Hepatocyte (in vitro differentiated cells): ENCODE measurements around the gene PAQR9.

Experiments used
- EZH2 ChIP-seq: fragments of 200-600 bp; sonication (generic); IDR thresholded peaks from 2 replicates; pipeline ENCODE4 v1.6.1; 2016; ENCODE audit warnings: antibody characterized with exemption, mild to moderate bottlenecking, borderline replicate concordance
- TF ChIP-seq, protein P1 (sequence below): fragments of 200-600 bp; sonication (generic); IDR thresholded peaks from 2 replicates; pipeline ENCODE4 v1.5.1; 2016; ENCODE audit warnings: antibody characterized with exemption, mild to moderate bottlenecking; ENCODE audit not compliant: poor library complexity

GRCh38 chr3:142931222-142931621, 32.3 kb downstream of the PAQR9 start:
- TF ChIP-seq, protein P1, sequence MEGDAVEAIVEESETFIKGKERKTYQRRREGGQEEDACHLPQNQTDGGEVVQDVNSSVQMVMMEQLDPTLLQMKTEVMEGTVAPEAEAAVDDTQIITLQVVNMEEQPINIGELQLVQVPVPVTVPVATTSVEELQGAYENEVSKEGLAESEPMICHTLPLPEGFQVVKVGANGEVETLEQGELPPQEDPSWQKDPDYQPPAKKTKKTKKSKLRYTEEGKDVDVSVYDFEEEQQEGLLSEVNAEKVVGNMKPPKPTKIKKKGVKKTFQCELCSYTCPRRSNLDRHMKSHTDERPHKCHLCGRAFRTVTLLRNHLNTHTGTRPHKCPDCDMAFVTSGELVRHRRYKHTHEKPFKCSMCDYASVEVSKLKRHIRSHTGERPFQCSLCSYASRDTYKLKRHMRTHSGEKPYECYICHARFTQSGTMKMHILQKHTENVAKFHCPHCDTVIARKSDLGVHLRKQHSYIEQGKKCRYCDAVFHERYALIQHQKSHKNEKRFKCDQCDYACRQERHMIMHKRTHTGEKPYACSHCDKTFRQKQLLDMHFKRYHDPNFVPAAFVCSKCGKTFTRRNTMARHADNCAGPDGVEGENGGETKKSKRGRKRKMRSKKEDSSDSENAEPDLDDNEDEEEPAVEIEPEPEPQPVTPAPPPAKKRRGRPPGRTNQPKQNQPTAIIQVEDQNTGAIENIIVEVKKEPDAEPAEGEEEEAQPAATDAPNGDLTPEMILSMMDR, result no peak
- no peak for TF ChIP-seq EZH2
